Endothelial cell of umbilical vein (primary cell): ENCODE measurements around the gene ZNF148. TPM values are rescaled to one million over a fixed set of nuclear protein-coding genes. Genes with fewer than 3 reads are reported as not detected.

Experiments used
- BruUV-seq: library from RNA; stranded (reverse); fragments of 400-500 nt; replicated peaks from 2 replicates; lab custom pipeline; 2021; lab: Mats Ljungman, UMichigan
- CTCF ChIA-PET: fragments of 300-600, 350-600 bp; sonication (Branson Sonifier 250); formaldehyde crosslinking; loops from one replicate; lab custom pipeline; 2021; ENCODE audit warnings: antibody characterized with exemption, inconsistent platforms; lab: Charles Lee
- POLR2A ChIA-PET: fragments of 300-600, 350-600 bp; sonication (Branson Sonifier 250); formaldehyde crosslinking; loops from one replicate; lab custom pipeline; 2021; ENCODE audit warnings: antibody characterized with exemption, inconsistent platforms; lab: Charles Lee
- DNase-seq: peaks from one replicate; pipeline ENCODE4 v3.0.0-alpha.2; 2011; ENCODE audit warnings: low read depth, low spot score
- FAIRE-seq: peaks from 2 replicates; lab custom pipeline; 2011; peaks lifted over from hg19 to GRCh38; lab: Jason Lieb, UNC
- H2AFZ ChIP-seq: 2 replicates; pipeline ENCODE4 v1.6.0; 2012; ENCODE audit warnings: low read depth, low read length, control low read depth, inconsistent platforms
- H3K27ac ChIP-seq: 2 replicates; pipeline ENCODE4 v1.5.1; 2011; ENCODE audit warnings: low read depth, mild to moderate bottlenecking, control low read depth, low read length, moderate library complexity; ENCODE audit not compliant: insufficient read depth
- H3K27me3 ChIP-seq, 2 experiments: 2 replicates each; pipeline versions ENCODE4 v1.6.0 to v1.6.1; 2011; ENCODE audit warnings: low read length in 2 of 2, mixed read lengths in 1 of 2; ENCODE audit not compliant: control insufficient read depth in 2 of 2, insufficient read depth in 2 of 2
- H3K36me3 ChIP-seq, 2 experiments: 2 replicates in 1 of 2; 3 replicates in 1 of 2; pipeline ENCODE4 v1.5.1; 2011; ENCODE audit warnings: low read length in 2 of 2, mild to moderate bottlenecking in 1 of 2, moderate library complexity in 1 of 2; ENCODE audit not compliant: control insufficient read depth in 2 of 2, insufficient read depth in 2 of 2; ENCODE audit errors: extremely low read depth in 1 of 2
- H3K4me1 ChIP-seq: 3 replicates; pipeline ENCODE4 v1.5.1; 2011; ENCODE audit warnings: mild to moderate bottlenecking, low read length; ENCODE audit not compliant: control insufficient read depth, insufficient read depth; ENCODE audit errors: extremely low read depth
- H3K4me2 ChIP-seq: 2 replicates; pipeline ENCODE4 v1.6.1; 2011; ENCODE audit warnings: low read length, control low read depth, mixed read lengths; ENCODE audit not compliant: insufficient read depth
- H3K4me3 ChIP-seq, 3 experiments: fragments of 200-600 bp in 1 of 3; sonication (generic), shearing (Covaris generic) in 1 of 3; replicated peaks in 1 of 3; 2 replicates each; pipeline ENCODE4 v1.5.1; 2011 to 2016; ENCODE audit warnings: control low read depth in 3 of 3, low read length in 3 of 3, mild to moderate bottlenecking in 2 of 3, inconsistent platforms in 1 of 3, low read depth in 1 of 3, moderate library complexity in 1 of 3; ENCODE audit not compliant: insufficient read depth in 1 of 3
- H3K79me2 ChIP-seq: 2 replicates; pipeline ENCODE4 v1.6.0; 2012; ENCODE audit warnings: low read length, inconsistent platforms; ENCODE audit not compliant: control insufficient read depth, insufficient read depth
- H3K9ac ChIP-seq: replicated peaks from 2 replicates; pipeline ENCODE3; 2011; ENCODE audit warnings: low read length, control low read depth; ENCODE audit not compliant: insufficient read depth; ENCODE audit errors: extremely low read depth
- H3K9me1 ChIP-seq: replicated peaks from 3 replicates; pipeline ENCODE4 v1.6.0; 2011; ENCODE audit warnings: mild to moderate bottlenecking, low read length; ENCODE audit not compliant: control insufficient read depth, insufficient read depth; ENCODE audit errors: extremely low read depth
- H3K9me3 ChIP-seq: replicated peaks from 2 replicates; pipeline ENCODE4 v1.5.1; 2012; ENCODE audit warnings: low read length, inconsistent platforms; ENCODE audit not compliant: control insufficient read depth, insufficient read depth
- H4K20me1 ChIP-seq: replicated peaks from 2 replicates; pipeline ENCODE3; 2011; ENCODE audit warnings: mild to moderate bottlenecking, low read length; ENCODE audit not compliant: control insufficient read depth, insufficient read depth; ENCODE audit errors: extremely low read depth
- CTCF ChIP-seq, 2 donors: IDR thresholded peaks; 1 replicate in 1 of 2; 2 replicates in 1 of 2; pipeline ENCODE4 v1.5.1; 2011; ENCODE audit warnings: low read length in 2 of 2, mild to moderate bottlenecking in 2 of 2, moderate library complexity in 2 of 2, control low read depth in 1 of 2, inconsistent platforms in 1 of 2, low read depth in 1 of 2; ENCODE audit not compliant: insufficient read depth in 1 of 2; ENCODE audit errors: extremely low read depth in 1 of 2
- EZH2 ChIP-seq: IDR thresholded peaks from 2 replicates; pipeline ENCODE4 v1.6.1; 2012; ENCODE audit warnings: borderline replicate concordance, low read depth, mild to moderate bottlenecking, moderate library complexity, low read length, inconsistent platforms; ENCODE audit not compliant: severe bottlenecking
- FOS ChIP-seq: IDR thresholded peaks from 2 replicates; pipeline ENCODE4 v1.6.1; 2011; ENCODE audit warnings: mild to moderate bottlenecking, low read length, moderate library complexity, borderline replicate concordance; ENCODE audit not compliant: insufficient read depth
- GATA2 ChIP-seq: IDR thresholded peaks from 2 replicates; pipeline ENCODE4 v1.7.0; 2011; ENCODE audit warnings: low read depth, mild to moderate bottlenecking, moderate library complexity, mixed read lengths, low read length; ENCODE audit not compliant: insufficient read length, insufficient read depth
- JUN ChIP-seq: IDR thresholded peaks from 2 replicates; pipeline ENCODE4 v1.6.1; 2011; ENCODE audit warnings: borderline replicate concordance, low read depth; ENCODE audit not compliant: insufficient read length, insufficient read depth
- MAX ChIP-seq: IDR thresholded peaks from 2 replicates; pipeline ENCODE4 v1.6.1; 2011; ENCODE audit not compliant: insufficient read depth, insufficient read length
- MYC ChIP-seq: IDR thresholded peaks from one replicate; pipeline ENCODE4 v1.6.1; 2011; ENCODE audit warnings: mild to moderate bottlenecking, low read depth, low read length
- POLR2A ChIP-seq: IDR thresholded peaks from 2 replicates; pipeline ENCODE4 v1.6.1; 2012; ENCODE audit warnings: low read depth, mild to moderate bottlenecking, control low read depth, low read length
- POLR2AphosphoS5 ChIP-seq: IDR thresholded peaks from 2 replicates; pipeline ENCODE4 v1.6.1; 2012; ENCODE audit warnings: low read depth, mild to moderate bottlenecking, control low read depth, low read length, moderate library complexity; ENCODE audit not compliant: insufficient read depth
- dilution Hi-C: fragments of 300-500 bp; cut with MboI; formaldehyde crosslinking; loops from one replicate; pipeline ENCODE4 v1.15.0; 2019; ENCODE audit warnings: low sequenced_read_pairs; ENCODE audit not compliant: extremely low pct_ligation_motif_present
- intact Hi-C: fragments of 100-400 bp; cut with micrococcal nuclease; formaldehyde crosslinking; loops from one replicate; pipeline ENCODE4 v1.10.0; 2022
- polyA plus RNA-seq, 4 experiments: library from polyadenylated mRNA; depleted of rRNA in 3 of 4; stranded (reverse) in 3 of 4; unstranded in 1 of 4; fragments of >200 nt; gene quantifications; 2 replicates each; pipeline versions ENCODE4 v1.2.1 to v1.2.3, GENCODE V29; 2011 to 2012; ENCODE audit warnings: missing spikeins in 1 of 4
- total RNA-seq: library from RNA; stranded (reverse); gene quantifications from 2 replicates; pipeline ENCODE4 v1.2.3, GENCODE V29; 2021

ZNF148 gene
- total and polyA plus RNA-seq, 2 donors (not counting 3 experiments of a cell fraction or from before 2014, with no cell fraction given), result 8.0 to 41.3 TPM

- Histone ChIP-seq H4K20me1 (peaks cover 3% of the 10 kb centered on the region), H3K4me2 (no peak overlapping the region), H3K27me3 (no peaks in the 10 kb centered on the region), H3K4me3 (no peak overlapping the region), H3K36me3 (peaks cover 2 to 6% of the 10 kb centered on the region in 2 experiments), H3K79me2 (peaks cover 14% of the 10 kb centered on the region), H3K9ac (no peak overlapping the region), H3K4me1 (peaks cover 19% of the 10 kb centered on the region), H3K27ac (no peak overlapping the region), H2AFZ (no peak overlapping the region), H3K9me1 (no peaks in the 10 kb centered on the region), H3K9me3 (no peaks in the 10 kb centered on the region)
- intact Hi-C loops, result no loop called here
- FAIRE-seq (no peak), DNase-seq (no peak)
- CTCF ChIA-PET, result no interaction called here
- no TSS peak for BruUV-seq
- POLR2A ChIA-PET, result no interaction called here
- TF ChIP-seq POLR2A, result no peak
- no peak for TF ChIP-seq FOS
- no peak for TF ChIP-seq CTCF (IDR thresholded peaks at IDR 0.05; ENCODE audit: extremely low read depth in 1 of 2, insufficient read depth in 1 of 2, low read depth in 1 of 2, low read length in 2 of 2)
- no peak for TF ChIP-seq GATA2
- no peak for TF ChIP-seq JUN
- no peak for TF ChIP-seq MAX
- no peak for TF ChIP-seq POLR2AphosphoS5
- TF ChIP-seq EZH2, result no peak
- TF ChIP-seq MYC, result no peak
- dilution Hi-C loops, result no loop called here
These were observed 58.9 kb downstream of the ZNF148 start for GRCh38 chr3:125316246-125316645.
